Hepatocyte (in vitro differentiated cells): ENCODE data around the gene CPLX1.

Experiments
- CTCF ChIP-seq: fragments of 200-600 bp; sonication (generic); IDR thresholded peaks from 2 replicates; pipeline ENCODE4 v1.5.1; 2016; ENCODE audit warnings: antibody characterized with exemption, mild to moderate bottlenecking; ENCODE audit not compliant: poor library complexity
- EZH2 ChIP-seq: fragments of 200-600 bp; sonication (generic); IDR thresholded peaks from 2 replicates; pipeline ENCODE4 v1.6.1; 2016; ENCODE audit warnings: antibody characterized with exemption, mild to moderate bottlenecking, borderline replicate concordance
- EZH2phosphoT487 ChIP-seq: fragments of 200-600 bp; sonication (generic); IDR thresholded peaks from one replicate; pipeline ENCODE4 v1.6.1; 2018; ENCODE audit warnings: antibody characterized with exemption, mild to moderate bottlenecking, low read depth, moderate library complexity; ENCODE audit not compliant: unreplicated experiment, severe bottlenecking

GRCh38 chr4:770022-770421 is 55.9 kb downstream of the CPLX1 start:
- TF ChIP-seq CTCF: no peak
- TF ChIP-seq EZH2: no peak
- no peak for TF ChIP-seq EZH2phosphoT487
